ENCODE measurements around the gene SEC22A. TPM values are rescaled to one million over a fixed set of nuclear protein-coding genes. Genes with fewer than 3 reads are reported as not detected.

The SEC22A gene
- total RNA-seq, 2 donors from 2014 or later = 16.8 to 18.3 TPM

DNA sequence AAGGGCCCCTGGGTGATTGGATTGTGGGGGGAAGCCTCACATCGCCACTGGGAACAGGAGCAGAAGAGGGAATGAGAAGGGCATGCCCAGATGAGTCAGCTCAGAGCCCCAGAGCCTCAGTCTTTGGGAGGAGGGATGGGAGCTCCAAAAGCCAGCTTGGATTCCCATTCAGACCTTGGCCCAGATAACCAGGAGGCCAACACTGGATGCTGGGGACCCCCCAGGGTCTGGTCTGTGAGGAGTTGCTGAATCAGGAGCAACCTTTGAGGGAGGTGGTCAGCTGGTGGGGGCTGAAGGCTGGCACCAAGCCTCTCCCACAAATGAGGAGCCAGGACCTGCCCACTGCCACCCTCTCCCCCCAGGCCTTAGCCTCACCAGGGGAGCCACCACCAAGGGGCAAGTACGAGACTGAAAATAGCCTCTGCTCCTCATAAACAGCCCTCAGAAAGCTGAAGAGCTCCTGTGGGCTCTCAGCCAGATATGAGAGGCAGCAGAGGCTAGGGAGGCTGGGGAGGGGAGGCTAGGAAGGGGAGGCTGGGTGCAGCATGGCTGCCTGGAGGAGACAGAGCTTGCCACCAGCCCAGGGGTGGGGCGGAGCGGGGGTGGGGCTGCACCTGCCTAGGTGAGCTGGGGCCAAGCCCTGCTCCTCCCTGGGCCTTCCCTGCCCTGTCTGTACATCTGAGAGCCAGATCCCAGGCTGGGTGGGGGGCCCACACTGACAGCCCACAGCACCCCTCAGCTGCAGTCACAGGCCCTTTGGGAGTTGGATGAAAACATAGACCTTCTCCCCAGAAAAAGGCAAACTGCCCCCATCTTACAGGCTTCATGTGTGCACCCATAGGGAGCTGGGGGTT, 99.8 kb downstream of the SEC22A start:
- Mint-ChIP-seq H3K27ac (no peak overlapping the region), H3K36me3 (no peaks in the 10 kb centered on the region), H3K9me3 (no peaks in the 10 kb centered on the region)
- ATAC-seq (no peak), DNase-seq (ENCODE audit: low spot score in 2 of 2) (no peak)

DNA sequence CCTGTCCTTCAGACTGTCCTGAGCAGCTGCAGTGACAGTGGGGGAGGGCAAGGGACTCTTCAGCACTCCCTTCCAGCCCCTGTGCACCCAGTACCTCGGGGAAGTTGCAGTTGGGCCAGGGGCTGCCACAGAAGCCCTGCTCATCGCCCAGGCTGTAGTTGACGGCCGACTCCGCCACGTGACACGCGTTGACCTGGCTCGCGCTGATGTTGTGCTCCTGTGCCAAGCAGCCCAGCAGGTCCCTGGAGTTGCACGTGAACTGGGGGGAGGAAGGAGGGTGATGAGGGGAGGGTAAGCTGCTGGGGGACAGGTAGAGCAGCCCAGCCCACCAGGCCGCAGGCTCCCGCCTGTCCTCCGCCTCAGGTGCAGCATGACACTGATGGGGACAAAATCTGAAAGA, 101.2 kb downstream of the SEC22A start:
- ATAC-seq (no peak), DNase-seq (ENCODE audit: low spot score in 2 of 2) (no peak)
- H3K27ac Mint-ChIP-seq = no peak overlapping the region
- no peaks in the 10 kb centered on the region for H3K9me3 Mint-ChIP-seq
- H3K36me3 Mint-ChIP-seq = no peaks in the 10 kb centered on the region

DNA sequence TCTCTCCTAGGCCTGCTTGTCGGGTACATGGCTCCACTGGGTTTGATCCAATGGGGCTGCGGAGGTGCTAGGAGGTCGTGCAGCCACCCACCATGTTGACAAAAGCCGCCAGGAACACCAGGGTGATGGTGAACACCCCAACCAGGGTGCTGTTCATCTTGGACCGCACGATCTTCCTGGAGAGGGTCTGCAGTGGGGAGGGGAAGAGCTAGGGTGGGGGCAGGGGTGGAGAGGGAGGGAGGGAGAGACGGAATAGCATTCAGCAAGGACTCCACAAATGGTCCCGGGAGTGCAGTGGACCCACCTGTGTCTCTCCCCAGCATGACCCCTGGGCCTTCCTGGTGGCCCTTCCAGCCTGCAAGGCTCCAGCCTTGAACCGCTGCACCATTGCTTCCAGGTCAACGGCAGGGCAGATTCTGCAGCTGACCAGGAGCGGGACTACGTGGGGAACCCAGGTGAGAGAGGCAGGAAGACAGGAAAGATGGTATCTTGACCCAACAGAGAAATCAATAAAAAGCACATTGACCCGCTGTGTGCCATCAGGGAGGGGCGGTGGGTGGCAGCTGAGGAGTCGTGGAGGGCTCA, 102.3 kb downstream of the SEC22A start:
- DNase-seq (ENCODE audit: low spot score in 2 of 2) (no peak), ATAC-seq (no peak)
- H3K27ac Mint-ChIP-seq = no peak overlapping the region
- H3K36me3 Mint-ChIP-seq = no peaks in the 10 kb centered on the region
- H3K9me3 Mint-ChIP-seq = no peaks in the 10 kb centered on the region

DNA sequence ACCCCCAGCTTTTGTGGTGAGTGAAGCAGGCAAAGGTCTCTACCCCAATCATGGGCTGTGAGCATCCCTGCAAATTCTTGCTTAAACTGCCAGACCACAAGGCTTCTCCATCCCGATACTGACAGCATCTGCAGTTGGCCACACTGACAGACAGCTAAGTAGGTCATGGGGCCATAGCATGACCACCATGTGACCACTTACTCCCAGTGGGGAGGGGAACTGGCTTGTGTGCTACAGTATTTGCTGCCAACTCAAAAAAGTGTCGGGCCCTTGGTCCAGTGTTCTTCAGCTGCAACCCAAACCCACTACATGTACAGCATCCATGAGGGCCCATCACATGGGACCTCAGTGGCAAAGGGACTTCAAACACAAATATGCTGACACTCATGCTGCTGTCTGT, 103.4 kb downstream of the SEC22A start:
- no peaks in the 10 kb centered on the region for H3K9me3 Mint-ChIP-seq
- ATAC-seq (no peak), DNase-seq (ENCODE audit: low spot score in 2 of 2) (no peak)
- no peak overlapping the region for H3K27ac Mint-ChIP-seq
- H3K36me3 Mint-ChIP-seq = no peaks in the 10 kb centered on the region

DNA sequence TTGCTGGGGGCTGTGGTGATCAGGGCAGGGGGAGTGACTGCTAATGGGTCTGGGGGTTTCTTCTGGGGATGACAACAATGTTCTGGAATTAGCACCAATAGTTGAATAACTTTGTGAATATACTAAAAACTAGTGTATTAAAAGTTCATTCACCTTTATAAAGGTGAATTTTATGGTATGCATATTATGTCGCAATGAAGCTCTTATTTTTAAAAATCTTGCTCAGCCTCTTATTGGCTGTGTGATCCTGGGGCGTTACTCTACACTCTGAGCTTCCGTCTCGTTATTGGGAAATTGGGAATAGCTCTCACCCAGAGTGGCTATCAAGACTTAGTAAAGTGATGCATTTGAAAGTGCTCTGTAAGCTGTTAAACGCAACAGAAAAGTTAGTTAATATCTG, 105.3 kb downstream of the SEC22A start:
- DNase-seq (ENCODE audit: low spot score in 2 of 2) (no peak), ATAC-seq (no peak)
- H3K9me3 Mint-ChIP-seq = no peaks in the 10 kb centered on the region
- no peak overlapping the region for H3K27ac Mint-ChIP-seq
- H3K36me3 Mint-ChIP-seq = no peaks in the 10 kb centered on the region

DNA sequence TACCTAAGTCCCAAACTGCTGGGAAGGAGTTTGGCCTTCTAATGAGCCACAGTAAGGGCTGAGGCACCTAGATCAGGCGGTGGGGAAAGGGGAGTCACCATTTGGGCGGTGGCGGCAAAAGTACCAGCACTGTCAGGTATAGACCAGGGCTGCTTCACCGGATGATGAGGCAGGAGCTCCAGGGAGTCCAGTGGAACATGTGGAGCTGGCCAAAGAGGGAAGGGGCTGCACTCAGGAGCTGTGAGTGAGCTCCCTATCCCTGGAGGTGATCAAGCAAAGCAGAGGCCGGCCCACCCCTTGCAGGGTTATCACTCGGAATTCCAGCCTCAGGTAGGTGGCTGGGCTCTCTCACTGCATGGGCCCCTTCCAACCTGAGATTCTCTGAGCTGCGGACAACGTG, 108.4 kb downstream of the SEC22A start:
- H3K36me3 Mint-ChIP-seq = no peaks in the 10 kb centered on the region
- no peak for ATAC-seq
- H3K9me3 Mint-ChIP-seq = no peaks in the 10 kb centered on the region
- no peak for DNase-seq (ENCODE audit: low spot score in 2 of 2)
- H3K27ac Mint-ChIP-seq = no peak overlapping the region

DNA sequence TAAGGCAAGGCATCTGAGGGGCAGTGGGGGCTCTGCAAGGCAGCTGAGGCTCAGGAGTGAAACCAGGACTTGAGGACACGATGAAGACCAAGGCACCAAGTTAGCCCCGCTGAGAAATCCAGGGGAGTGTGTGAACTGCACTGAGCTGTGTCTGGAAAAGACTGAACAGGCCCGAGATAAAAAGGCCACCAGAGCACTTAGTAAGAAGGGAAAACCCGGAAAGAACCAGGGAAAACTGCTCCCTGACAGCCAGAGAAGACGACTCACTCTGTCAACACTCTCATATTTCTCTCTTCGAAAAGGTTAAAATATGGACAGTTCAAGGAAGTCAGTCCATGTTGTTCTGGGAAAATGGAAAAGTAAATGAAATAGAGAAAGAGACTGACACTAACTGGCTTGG, 109.0 kb downstream of the SEC22A start:
- ATAC-seq (no peak), DNase-seq (ENCODE audit: low spot score in 2 of 2) (no peak)
- no peaks in the 10 kb centered on the region for H3K36me3 Mint-ChIP-seq
- peak overlapping the region in 1 of 2 donors; percentile 62 for H3K27ac Mint-ChIP-seq
- H3K9me3 Mint-ChIP-seq = no peaks in the 10 kb centered on the region

DNA sequence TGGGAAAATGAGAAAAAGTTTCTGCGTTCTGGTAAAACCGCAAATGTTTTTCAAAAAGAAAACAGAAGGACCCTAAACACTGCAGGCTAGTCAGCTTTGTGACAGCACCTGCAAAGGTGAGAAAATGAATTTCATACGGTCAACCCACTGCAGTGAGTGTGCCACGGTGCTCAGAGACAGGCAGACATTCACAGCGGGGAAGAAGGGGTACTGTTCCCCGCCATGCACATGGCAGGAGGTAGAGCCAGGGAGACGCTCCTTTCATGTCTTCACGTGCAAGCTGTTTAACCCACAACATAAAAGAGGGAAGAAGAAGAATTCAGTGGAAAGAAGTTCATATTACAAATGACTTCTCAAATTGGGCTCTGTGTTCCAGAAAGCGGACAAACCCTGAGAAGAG, 109.5 kb downstream of the SEC22A start:
- no peak overlapping the region for H3K27ac Mint-ChIP-seq
- DNase-seq (ENCODE audit: low spot score in 2 of 2) (no peak), ATAC-seq (no peak)
- no peaks in the 10 kb centered on the region for H3K36me3 Mint-ChIP-seq
- no peaks in the 10 kb centered on the region for H3K9me3 Mint-ChIP-seq

DNA sequence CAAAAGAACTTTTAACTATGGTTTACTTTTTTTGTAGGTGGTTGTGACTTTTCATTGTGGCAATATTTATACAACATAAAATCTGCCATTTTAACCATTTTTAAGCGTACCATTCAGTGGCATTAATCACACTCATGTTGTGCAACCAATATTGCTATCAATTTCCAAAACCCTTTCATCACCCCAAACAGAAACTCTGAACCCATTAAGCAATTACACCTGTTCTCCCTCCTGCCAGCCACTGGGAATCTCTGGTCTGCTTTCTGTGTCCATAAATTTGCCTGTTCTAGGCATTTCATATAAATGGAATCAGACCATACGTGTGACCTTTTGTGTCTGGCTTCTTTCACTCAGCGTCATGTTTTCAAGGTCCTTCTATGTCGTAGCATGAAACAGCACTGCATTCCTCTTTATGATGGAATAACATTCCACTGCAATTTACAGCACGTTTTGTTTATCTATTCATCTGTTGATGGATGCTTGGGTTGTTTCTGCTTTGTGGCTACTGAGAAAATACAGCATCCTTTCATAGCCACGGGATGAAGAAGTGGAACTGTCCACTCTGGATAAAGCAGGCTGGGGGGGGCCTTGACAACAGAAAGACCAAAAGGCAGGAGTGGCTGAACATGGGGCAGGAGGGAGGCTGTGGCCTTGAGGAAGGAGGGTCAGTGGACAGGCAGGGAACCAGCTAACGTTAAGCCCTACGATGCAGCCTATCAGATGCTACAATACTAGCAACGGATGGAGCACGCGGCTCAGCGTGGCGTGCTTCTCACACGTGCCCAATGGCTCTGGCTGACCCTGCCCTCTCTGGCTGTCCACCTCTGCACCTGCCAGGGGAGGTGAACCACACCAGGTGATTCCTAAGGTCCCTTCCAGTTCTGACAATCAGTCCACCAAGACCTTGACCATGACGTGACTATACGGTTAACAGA, 110.9 kb downstream of the SEC22A start:
- ATAC-seq (no peak), DNase-seq (ENCODE audit: low spot score in 2 of 2) (no peak)
- Mint-ChIP-seq H3K27ac (no peak overlapping the region), H3K36me3 (no peaks in the 10 kb centered on the region), H3K9me3 (no peaks in the 10 kb centered on the region)

DNA sequence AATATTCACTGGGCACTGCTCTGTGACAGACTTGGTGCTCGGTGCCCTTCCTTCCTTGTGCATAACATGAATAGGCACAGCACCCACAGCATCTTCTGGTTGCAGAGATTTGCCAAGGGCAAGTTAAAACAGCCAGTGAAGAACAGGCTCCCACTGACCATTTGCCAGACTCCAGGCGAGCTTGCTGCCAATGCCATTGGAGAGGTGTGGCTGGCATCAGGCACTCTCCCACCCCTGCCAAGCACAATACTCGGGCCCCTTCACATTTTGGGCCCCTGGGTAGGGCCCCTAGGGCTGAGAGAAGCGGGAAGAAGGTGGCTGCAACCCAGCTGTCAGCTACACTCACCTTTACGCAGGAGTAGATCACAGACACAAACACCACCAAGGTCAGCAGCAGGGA, 112.1 kb downstream of the SEC22A start:
- Mint-ChIP-seq H3K36me3 (no peaks in the 10 kb centered on the region), H3K9me3 (no peaks in the 10 kb centered on the region), H3K27ac (no peak overlapping the region)
- DNase-seq (ENCODE audit: low spot score in 2 of 2) (no peak), ATAC-seq (no peak)

DNA sequence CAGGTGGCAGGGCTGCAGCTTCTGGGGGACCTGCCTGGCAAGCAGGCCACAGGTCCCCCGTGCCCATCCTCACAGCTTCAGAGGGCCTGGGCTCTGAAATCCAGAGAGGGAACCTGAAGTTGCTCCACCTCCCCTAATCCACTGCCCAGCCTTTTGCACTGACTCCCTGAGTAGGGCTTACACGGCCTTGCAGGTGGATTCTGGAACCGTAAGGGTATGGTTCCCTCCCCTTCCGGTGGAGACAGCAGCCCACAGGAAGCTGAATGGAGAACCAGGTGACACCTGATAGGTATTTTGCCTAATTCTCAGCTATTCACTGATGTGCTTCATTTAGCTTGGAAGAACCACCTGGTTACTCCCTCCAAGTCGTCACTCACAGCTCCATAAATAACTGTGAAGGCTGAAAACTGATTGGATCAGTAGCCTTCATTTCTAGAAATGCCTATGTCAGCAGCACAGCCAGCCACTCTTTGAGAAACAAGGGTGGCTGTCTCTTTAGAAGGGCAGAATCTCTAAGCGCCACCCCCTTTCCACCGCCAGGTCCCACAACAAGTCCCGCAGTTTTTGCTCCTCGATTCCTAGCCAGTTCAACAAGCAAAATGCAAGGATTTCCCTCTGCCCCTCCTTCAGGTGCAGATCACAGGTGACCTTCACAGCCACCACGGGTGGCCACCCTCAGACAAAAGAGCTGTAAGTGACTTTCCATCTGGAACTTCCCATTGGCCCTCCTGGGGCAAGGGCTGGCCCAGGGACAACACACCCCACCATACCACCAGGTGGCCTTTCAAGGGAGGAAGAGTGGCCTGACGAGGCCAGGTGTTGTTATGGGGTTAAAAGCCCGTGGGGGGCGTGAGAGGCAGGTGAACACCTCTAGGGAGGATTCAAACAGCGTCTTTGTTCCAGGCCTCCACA, 112.9 kb downstream of the SEC22A start:
- ATAC-seq (no peak), DNase-seq (ENCODE audit: low spot score in 2 of 2) (no peak)
- H3K36me3 Mint-ChIP-seq = no peaks in the 10 kb centered on the region
- H3K27ac Mint-ChIP-seq = no peak overlapping the region
- H3K9me3 Mint-ChIP-seq = no peaks in the 10 kb centered on the region

DNA sequence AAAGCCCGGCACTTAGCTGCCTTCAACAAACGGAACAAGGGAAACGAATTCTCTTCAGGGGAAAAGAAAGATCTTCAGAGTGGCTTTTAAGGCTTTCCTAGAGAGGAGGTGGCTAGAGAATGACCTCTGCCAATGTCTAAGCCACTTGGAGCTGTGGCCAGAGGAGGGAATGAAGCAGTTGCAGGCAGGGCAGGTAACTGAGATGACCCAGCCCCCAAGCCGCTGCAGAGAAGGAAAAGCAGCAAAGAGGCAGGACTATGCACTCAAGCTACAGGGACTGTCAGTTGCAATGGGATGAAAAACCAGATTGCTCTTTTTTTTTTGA, 113.5 kb downstream of the SEC22A start:
- H3K36me3 Mint-ChIP-seq = no peaks in the 10 kb centered on the region
- H3K27ac Mint-ChIP-seq = no peak overlapping the region
- DNase-seq (ENCODE audit: low spot score in 2 of 2) = no peak
- ATAC-seq = no peak
- H3K9me3 Mint-ChIP-seq = no peaks in the 10 kb centered on the region

DNA sequence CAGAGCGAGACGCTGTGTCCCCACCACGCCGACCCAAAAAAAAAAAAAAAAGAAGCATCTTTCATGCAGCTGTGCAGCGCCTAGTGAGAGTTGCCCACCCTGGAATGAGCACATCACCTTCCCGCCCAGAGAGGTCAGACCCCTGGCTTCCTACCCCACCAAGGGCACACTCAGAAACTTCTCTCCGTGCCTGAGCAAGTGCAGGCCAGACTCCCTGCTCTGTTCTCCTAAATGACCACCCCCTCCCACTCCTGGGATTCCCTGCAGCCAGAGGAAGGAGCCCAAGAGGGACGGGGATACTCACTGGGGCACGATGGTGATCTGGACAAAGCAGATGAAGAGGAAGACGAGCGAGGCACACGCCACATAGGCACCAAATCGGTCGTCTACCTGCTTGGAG, 116.0 kb downstream of the SEC22A start:
- no peak overlapping the region for H3K27ac Mint-ChIP-seq
- DNase-seq (ENCODE audit: low spot score in 2 of 2) (no peak), ATAC-seq (no peak)
- no peaks in the 10 kb centered on the region for H3K9me3 Mint-ChIP-seq
- no peaks in the 10 kb centered on the region for H3K36me3 Mint-ChIP-seq

DNA sequence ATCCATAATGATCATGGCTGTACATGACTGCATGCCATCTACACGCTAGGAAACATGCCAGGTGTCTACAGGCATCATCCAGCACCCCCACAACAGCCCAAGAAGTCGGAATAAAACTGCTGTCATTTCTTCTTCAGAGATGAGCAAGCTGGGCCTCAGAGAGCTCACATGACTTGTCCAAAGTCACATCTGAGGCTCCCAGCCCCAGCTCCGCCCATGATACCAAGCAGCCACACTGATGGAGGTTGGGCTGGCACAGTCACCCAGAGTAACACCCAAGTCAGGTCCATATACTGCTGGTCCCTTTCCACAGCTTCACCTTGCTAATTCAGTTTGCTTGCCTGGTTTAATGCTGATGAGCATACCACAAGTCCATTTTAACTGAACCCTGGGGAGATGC, 116.6 kb downstream of the SEC22A start:
- no peak for ATAC-seq
- Mint-ChIP-seq H3K27ac (no peak overlapping the region), H3K36me3 (no peaks in the 10 kb centered on the region), H3K9me3 (no peaks in the 10 kb centered on the region)
- no peak for DNase-seq (ENCODE audit: low spot score in 2 of 2)

DNA sequence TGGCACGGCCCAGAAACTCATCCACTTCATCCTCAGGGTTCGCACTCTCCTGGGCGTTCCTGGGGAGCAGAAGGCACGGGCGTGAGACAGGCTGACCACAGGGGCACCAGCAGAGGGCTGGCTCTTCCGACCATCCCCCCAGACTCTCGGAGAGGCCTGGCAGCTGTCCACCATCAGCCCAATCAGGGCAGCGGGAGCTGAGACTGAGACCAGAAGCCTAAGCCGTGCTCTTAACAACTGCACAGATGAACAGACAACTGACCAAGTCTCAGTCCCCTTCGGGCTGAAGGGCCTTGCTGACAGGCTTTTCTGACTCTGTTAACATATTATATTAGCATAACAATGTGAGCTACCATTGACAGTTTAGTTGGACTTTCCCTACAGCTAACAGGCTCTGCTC, 118.0 kb downstream of the SEC22A start:
- no peak for ATAC-seq
- Mint-ChIP-seq H3K36me3 (no peaks in the 10 kb centered on the region), H3K9me3 (no peaks in the 10 kb centered on the region), H3K27ac (no peak overlapping the region)
- DNase-seq (ENCODE audit: low spot score in 2 of 2) = no peak

DNA sequence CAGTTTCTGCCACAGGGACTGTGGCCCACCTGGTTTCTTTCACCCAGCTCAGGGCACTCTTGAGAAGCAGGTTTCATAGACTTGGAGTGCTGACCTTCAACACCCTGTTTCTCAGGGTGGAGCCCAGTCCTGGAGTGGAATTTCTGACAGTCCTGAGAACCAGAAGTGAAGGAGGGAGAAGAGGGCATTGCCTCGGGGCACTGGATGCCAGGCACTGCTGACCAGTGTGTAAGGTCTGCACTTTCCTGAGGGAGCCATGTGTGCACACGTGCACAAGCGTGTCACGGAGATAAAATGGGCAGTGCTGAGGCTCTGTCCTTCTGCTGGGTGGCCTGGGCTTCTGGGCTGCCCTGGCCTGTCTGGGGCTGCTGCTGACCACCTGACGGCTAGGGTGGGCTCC, 118.5 kb downstream of the SEC22A start:
- H3K27ac Mint-ChIP-seq = no peak overlapping the region
- ATAC-seq = no peak
- no peak for DNase-seq (ENCODE audit: low spot score in 2 of 2)
- no peaks in the 10 kb centered on the region for H3K9me3 Mint-ChIP-seq
- no peaks in the 10 kb centered on the region for H3K36me3 Mint-ChIP-seq

DNA sequence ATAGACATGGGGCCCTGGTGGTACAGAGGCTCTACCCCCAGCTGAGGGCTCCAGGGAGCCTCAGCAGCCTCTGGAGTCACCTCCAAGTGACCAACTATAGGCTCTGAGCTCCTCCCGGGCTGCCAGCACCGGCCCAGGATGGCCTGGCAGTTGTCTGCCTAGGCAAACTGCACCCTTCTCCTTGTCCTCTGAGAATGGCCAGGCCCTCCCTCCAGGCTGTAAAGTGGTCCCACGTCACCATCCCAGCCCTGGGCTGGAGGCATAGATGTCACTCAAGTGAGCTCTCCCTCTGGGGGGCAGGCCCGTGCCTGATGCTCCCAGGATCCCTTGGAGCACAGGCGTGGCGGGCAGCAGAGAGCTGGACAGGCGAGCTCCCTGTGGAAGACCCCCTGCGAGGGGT, 120.1 kb downstream of the SEC22A start:
- DNase-seq (ENCODE audit: low spot score in 2 of 2) (no peak), ATAC-seq (no peak)
- no peaks in the 10 kb centered on the region for H3K36me3 Mint-ChIP-seq
- H3K9me3 Mint-ChIP-seq = no peaks in the 10 kb centered on the region
- no peak overlapping the region for H3K27ac Mint-ChIP-seq

Measured in activated naive CD4-positive, alpha-beta T cell treated with anti-CD3 and anti-CD28 coated beads, Interleukin-2, amount 50 U/mL, for 72 hours (primary cell).